ENCODE results near the gene FBXL19.
A peak's percentile ranks its signal among the peaks of the same experiment; 100 is the strongest.

The FBXL19 gene

DNA sequence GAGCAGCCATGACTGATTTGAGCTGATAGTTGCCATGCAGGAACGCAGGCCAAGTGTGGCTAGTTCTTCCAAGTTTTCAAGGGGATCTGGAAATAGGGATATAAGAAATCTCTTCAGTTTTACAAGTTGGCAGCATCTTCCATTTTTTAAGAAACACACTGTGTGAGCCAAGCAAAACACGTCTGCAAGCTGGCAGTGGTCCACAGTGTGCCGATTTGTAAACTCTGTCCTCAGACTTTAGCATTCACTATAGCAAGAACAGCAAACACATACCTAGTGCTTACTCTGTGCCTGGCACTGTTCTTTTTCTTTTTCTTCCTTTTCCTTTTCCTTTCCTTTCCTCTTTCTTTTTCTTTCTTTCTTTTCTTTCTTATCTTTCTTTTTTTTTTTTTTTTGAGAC, 28.4 kb downstream of the FBXL19 start:
- H3K9me3 ChIP-seq (ENCODE audit: control insufficient read depth, insufficient read depth, low read length), result no peaks in the 10 kb centered on the region
- no peaks in the 10 kb centered on the region for H3K36me3 ChIP-seq (ENCODE audit: insufficient read depth, low read length)
- H3K9ac ChIP-seq (ENCODE audit: low read depth, low read length), result no peak overlapping the region
- H3K4me1 ChIP-seq (ENCODE audit: insufficient read depth, low read length), result peaks cover 12% of the 10 kb centered on the region; the same call in 1 of the 2 replicates

GRCh38 chr16:30953111-30953510, 29.7 kb downstream of the FBXL19 start:
- H3K4me1 ChIP-seq (ENCODE audit: insufficient read depth, low read length), result peaks cover 6% of the 10 kb centered on the region; the same call in 1 of the 2 replicates
- H3K36me3 ChIP-seq (ENCODE audit: insufficient read depth, low read length), result no peaks in the 10 kb centered on the region
- H3K9ac ChIP-seq (ENCODE audit: low read depth, low read length), result no peak overlapping the region
- no peaks in the 10 kb centered on the region for H3K9me3 ChIP-seq (ENCODE audit: control insufficient read depth, insufficient read depth, low read length)

DNA sequence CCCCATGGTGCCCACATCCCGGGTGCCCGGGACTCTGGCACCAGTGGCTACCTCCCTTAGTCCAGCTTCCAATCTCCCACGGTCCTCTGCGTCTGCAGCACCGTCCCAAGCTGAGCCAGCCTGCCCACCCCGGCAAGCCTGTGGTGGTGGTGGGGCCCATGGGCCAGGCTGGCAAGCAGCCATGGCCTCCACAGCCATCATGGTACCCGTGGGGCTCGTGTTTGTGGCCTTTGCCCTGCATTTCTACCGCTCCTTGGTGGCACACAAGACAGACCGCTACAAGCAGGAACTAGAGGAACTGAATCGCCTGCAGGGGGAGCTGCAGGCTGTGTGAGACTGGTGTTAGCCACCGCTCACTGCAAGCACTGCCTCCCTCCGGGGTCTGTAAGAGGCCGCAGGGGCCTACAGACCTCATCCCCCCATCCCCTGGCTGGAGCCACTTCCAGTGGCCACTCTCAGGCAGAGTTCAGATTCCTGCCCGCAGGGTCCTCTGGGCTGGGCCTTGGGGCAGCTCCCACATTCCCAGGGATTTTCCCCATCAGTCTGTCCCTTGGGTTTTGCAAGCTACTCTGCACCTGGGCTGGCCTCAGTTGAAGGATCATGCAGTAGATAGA, 30.2 kb downstream of the FBXL19 start:
- H3K9ac ChIP-seq (ENCODE audit: low read depth, low read length), result no peak overlapping the region

GRCh38 chr16:30954993-30955392, 31.6 kb downstream of the FBXL19 start:
- H3K4me1 ChIP-seq (ENCODE audit: insufficient read depth, low read length), result peaks cover 6% of the 10 kb centered on the region; the same call in 1 of the 2 replicates
- H3K9ac ChIP-seq (ENCODE audit: low read depth, low read length), result no peak overlapping the region
- H3K36me3 ChIP-seq (ENCODE audit: insufficient read depth, low read length), result no peaks in the 10 kb centered on the region; the same call in 1 of the 2 replicates
- H3K9me3 ChIP-seq (ENCODE audit: control insufficient read depth, insufficient read depth, low read length), result no peaks in the 10 kb centered on the region

More for the DNA sequence above, 30.2 kb downstream of the FBXL19 start:
- peaks cover 6% of the 10 kb centered on the region; the same call in 1 of the 2 replicates for H3K4me1 ChIP-seq (ENCODE audit: insufficient read depth, low read length)
- H3K36me3 ChIP-seq (ENCODE audit: insufficient read depth, low read length), result no peaks in the 10 kb centered on the region
- H3K9me3 ChIP-seq (ENCODE audit: control insufficient read depth, insufficient read depth, low read length), result no peaks in the 10 kb centered on the region

DNA sequence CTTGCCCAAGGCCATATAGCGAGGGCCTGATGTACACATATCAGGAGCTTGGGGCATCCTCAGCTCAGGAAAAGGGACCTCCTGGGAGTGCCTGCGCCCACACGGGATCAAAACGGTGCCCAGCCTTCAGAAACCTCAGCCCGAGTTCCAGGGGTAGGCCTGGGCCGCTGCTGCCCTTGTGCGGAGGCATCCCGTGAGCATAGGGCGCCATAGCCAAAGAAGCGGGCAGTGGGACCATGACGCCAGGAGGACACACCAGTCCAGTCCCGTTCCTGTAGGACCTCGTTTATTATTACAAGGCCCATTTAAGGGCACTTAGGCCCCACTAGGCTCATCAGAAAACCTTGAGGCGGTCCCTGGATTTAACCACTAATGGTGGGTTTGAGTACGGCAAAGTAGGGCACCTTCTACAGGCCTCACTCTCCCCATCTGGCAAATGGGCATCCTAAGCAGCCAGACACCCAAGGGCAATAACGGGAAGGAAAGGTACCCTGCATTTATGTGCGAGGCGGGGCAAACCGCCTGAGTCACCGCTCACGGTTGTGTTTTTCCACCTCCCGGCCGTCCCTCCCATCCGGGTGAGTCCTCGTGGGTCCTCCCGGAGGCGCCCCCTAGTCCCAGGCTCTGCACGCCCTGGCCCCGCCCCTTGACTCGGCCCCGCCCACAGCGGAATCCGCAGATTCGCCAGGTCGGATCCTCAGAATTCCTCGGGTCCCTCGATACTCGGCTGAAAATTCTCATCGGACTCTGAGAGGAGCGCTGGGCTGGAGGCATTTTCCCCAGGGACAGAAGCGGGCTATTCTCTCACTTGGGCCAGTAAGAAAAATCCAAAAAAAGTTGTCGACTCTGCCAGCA, 33.5 kb downstream of the FBXL19 start:
- no peaks in the 10 kb centered on the region; the same call in 1 of the 2 replicates for H3K4me1 ChIP-seq (ENCODE audit: insufficient read depth, low read length)
- no peaks in the 10 kb centered on the region for H3K9me3 ChIP-seq (ENCODE audit: control insufficient read depth, insufficient read depth, low read length)
- H3K36me3 ChIP-seq (ENCODE audit: insufficient read depth, low read length), result peaks cover 2% of the 10 kb centered on the region
- H3K9ac ChIP-seq (ENCODE audit: low read depth, low read length), result peak overlapping the region; percentile 95

DNA sequence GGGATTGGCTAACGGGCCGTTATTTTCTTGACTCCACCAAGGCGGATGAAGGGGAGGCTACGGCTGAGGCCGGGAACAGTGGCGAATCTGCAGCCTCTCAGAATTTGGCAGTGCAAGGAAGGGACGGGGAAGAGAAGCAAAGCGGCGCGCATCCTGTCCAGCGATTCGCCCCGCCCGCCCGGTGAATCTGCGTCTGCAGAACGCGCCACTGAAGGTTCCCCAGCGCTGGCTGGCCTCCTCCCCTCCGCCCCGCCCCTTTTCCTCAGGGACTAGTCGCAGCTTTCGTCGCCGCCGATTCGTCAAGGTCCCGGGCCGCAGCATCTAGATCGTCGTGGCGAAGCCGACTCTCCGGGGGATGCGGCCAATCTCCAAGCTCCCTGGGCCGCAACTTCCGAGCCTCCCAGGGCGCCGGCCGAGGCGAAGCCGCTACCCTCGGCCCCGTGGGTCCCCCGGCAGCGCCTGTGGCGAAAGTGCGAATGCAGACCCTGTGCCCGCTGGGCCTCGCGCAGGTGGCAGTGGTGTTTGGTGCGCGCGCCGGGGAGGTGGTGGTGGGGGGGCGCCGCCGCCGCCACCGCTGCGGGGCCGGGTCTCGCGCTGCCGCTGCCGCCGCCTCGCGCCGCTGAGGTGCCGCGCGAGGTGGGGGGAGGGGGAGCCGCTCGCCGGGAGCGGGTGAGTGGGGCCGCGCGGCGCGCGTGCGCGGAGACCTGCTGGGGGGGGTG, 34.2 kb downstream of the FBXL19 start, which contains the start of gene SETD1A:
SETD1A (plus strand) TSS at position 299 of the 719 bp plus-strand sequence. CDS start 978 bp downstream, outside the sequence.
- peak within 1 kb of the TSS; percentile 95 for H3K9ac ChIP-seq (ENCODE audit: low read depth, low read length)
- H3K36me3 ChIP-seq (ENCODE audit: insufficient read depth, low read length), result peaks cover 7% of the 10 kb centered on the region
- H3K9me3 ChIP-seq (ENCODE audit: control insufficient read depth, insufficient read depth, low read length), result no peaks in the 10 kb centered on the region
- no peaks in the 10 kb centered on the region; the same call in 1 of the 2 replicates for H3K4me1 ChIP-seq (ENCODE audit: insufficient read depth, low read length)

DNA sequence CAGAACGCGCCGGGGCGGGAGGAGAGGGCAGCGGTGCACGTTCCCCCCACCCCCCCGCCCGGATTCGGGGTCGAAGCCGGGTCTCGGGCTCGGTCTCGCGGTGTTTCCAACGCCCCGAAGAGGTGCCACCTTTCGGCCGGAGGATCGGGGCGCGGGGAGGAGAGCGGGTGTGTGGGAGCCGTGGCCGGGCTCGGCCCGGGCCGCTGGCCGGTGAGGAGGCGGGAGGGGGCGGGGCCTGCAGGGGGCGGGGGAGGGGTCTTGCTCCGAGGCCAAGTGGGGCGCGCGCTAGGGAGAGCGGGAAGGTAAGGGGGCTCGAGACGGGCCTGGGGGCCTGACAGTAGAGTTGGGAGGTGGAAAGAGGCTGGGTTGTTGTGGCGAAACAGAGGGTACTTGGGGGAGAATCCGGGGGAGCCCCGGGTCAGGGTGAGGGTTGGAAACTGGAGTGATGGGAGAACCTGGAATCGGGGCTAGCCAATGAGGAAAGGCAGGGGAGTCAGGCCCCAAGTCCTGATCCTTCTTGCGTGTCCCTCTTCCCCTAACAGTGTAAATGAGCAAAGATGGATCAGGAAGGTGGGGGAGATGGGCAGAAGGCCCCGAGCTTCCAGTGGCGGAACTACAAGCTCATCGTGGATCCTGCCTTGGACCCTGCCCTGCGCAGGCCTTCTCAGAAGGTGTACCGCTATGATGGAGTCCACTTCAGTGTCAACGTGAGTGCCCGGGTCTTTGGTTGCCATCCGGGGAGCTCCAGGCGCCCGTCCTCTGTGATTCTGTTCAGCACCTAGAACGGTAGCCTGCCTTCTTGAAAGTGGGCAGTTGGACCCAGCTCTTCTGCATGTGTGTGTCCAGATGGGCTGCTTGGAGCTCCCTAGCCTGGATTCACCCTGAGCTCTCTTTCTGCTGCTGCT, 35.1 kb downstream of the FBXL19 start:
- no peaks in the 10 kb centered on the region; the same call in 1 of the 2 replicates for H3K4me1 ChIP-seq (ENCODE audit: insufficient read depth, low read length)
- peak overlapping the region; percentile 95 for H3K9ac ChIP-seq (ENCODE audit: low read depth, low read length)
- H3K36me3 ChIP-seq (ENCODE audit: insufficient read depth, low read length), result peaks cover 12% of the 10 kb centered on the region
- no peaks in the 10 kb centered on the region for H3K9me3 ChIP-seq (ENCODE audit: control insufficient read depth, insufficient read depth, low read length)

DNA sequence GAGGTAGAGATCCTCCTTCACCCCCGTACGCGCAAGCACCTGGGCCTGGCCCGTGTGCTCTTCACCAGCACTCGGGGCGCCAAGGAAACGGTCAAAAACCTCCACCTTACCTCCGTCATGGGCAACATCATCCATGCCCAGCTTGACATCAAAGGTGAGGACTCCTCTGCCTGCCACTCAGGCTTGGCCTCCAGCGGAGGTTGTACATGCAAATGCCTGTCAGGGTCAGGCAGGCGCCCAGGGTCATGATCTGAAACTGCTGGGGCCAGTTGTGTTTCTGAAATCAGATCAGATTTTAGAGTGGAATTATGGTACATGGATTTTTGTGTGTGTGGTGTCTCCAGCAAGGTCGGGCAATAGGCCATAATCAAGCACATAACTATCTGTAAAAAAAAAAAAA, 38.0 kb downstream of the FBXL19 start:
- Histone ChIP-seq H3K4me1 (ENCODE audit: insufficient read depth, low read length) (no peaks in the 10 kb centered on the region), H3K9me3 (ENCODE audit: control insufficient read depth, insufficient read depth, low read length) (no peaks in the 10 kb centered on the region), H3K9ac (ENCODE audit: low read depth, low read length) (no peak overlapping the region), H3K36me3 (ENCODE audit: insufficient read depth, low read length) (peaks cover 16% of the 10 kb centered on the region)

- Histone ChIP-seq H3K9ac (ENCODE audit: low read depth, low read length) (no peak overlapping the region), H3K4me1 (ENCODE audit: insufficient read depth, low read length) (no peaks in the 10 kb centered on the region), H3K36me3 (ENCODE audit: insufficient read depth, low read length) (peaks cover 26% of the 10 kb centered on the region), H3K9me3 (ENCODE audit: control insufficient read depth, insufficient read depth, low read length) (no peaks in the 10 kb centered on the region)
These were observed 40.6 kb downstream of the FBXL19 start for GRCh38 chr16:30963925-30964511.

DNA sequence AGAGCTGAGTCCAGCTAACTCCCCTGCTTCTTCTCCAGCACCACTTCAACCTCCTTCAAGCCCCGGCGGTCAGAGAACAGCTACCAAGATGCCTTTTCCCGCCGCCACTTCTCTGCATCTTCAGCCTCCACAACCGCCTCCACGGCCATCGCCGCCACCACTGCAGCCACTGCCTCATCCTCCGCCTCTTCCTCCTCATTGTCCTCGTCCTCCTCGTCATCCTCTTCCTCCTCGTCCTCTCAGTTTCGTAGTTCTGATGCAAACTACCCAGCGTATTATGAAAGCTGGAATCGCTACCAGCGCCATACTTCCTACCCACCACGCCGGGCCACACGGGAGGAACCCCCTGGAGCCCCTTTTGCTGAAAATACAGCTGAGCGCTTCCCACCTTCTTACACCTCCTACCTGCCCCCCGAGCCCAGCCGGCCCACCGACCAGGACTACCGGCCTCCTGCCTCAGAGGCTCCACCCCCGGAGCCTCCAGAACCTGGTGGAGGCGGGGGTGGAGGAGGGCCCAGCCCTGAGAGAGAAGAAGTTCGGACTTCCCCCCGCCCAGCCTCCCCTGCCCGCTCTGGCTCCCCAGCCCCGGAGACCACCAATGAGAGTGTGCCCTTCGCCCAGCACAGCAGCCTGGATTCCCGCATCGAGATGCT, 41.3 kb downstream of the FBXL19 start:
- H3K9me3 ChIP-seq (ENCODE audit: control insufficient read depth, insufficient read depth, low read length), result no peaks in the 10 kb centered on the region

GRCh38 chr16:30965436-30965835, 42.1 kb downstream of the FBXL19 start:
- Histone ChIP-seq H3K9ac (ENCODE audit: low read depth, low read length) (no peak overlapping the region), H3K9me3 (ENCODE audit: control insufficient read depth, insufficient read depth, low read length) (no peaks in the 10 kb centered on the region), H3K36me3 (ENCODE audit: insufficient read depth, low read length) (peaks cover 32% of the 10 kb centered on the region), H3K4me1 (ENCODE audit: insufficient read depth, low read length) (no peaks in the 10 kb centered on the region)

More for the DNA sequence above, 41.3 kb downstream of the FBXL19 start:
- no peaks in the 10 kb centered on the region for H3K4me1 ChIP-seq (ENCODE audit: insufficient read depth, low read length)
- H3K9ac ChIP-seq (ENCODE audit: low read depth, low read length), result no peak overlapping the region
- H3K36me3 ChIP-seq (ENCODE audit: insufficient read depth, low read length), result peaks cover 32% of the 10 kb centered on the region

- no peaks in the 10 kb centered on the region for H3K4me1 ChIP-seq (ENCODE audit: insufficient read depth, low read length)
- no peak overlapping the region; the same call in 1 of the 2 replicates for H3K9ac ChIP-seq (ENCODE audit: low read depth, low read length)
- peaks cover 35% of the 10 kb centered on the region for H3K36me3 ChIP-seq (ENCODE audit: insufficient read depth, low read length)
- H3K9me3 ChIP-seq (ENCODE audit: control insufficient read depth, insufficient read depth, low read length), result no peaks in the 10 kb centered on the region
These were observed 42.8 kb downstream of the FBXL19 start for GRCh38 chr16:30966033-30966619.
